ENCODE data around the gene DPP10.

DNA sequence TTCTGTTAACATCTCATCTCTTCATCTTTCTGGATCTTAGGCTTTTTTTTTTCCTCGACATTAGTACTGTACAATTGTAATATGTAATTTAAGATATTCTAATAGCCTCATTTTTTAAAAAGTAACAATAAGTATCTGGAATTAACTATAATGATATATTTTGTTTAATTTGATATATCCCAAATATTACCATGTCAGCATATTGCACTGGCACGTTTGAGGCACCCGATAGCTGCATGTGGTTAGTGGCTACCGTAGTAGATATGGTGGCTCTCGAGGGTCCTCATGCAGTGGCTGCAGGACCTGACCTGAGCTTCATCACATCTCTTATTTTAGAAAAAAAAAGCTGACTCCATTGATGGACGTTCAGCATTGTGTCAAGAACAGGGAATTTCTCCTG lies 371.9 kb downstream of the DPP10 start:
- TF ChIP-seq, protein P1, sequence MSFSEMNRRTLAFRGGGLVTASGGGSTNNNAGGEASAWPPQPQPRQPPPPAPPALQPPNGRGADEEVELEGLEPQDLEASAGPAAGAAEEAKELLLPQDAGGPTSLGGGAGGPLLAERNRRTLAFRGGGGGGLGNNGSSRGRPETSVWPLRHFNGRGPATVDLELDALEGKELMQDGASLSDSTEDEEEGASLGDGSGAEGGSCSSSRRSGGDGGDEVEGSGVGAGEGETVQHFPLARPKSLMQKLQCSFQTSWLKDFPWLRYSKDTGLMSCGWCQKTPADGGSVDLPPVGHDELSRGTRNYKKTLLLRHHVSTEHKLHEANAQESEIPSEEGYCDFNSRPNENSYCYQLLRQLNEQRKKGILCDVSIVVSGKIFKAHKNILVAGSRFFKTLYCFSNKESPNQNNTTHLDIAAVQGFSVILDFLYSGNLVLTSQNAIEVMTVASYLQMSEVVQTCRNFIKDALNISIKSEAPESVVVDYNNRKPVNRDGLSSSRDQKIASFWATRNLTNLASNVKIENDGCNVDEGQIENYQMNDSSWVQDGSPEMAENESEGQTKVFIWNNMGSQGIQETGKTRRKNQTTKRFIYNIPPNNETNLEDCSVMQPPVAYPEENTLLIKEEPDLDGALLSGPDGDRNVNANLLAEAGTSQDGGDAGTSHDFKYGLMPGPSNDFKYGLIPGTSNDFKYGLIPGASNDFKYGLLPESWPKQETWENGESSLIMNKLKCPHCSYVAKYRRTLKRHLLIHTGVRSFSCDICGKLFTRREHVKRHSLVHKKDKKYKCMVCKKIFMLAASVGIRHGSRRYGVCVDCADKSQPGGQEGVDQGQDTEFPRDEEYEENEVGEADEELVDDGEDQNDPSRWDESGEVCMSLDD (tag by site-specific recombination; IDR thresholded peaks at IDR 0.05), result no peak
- TF ChIP-seq, protein P2, sequence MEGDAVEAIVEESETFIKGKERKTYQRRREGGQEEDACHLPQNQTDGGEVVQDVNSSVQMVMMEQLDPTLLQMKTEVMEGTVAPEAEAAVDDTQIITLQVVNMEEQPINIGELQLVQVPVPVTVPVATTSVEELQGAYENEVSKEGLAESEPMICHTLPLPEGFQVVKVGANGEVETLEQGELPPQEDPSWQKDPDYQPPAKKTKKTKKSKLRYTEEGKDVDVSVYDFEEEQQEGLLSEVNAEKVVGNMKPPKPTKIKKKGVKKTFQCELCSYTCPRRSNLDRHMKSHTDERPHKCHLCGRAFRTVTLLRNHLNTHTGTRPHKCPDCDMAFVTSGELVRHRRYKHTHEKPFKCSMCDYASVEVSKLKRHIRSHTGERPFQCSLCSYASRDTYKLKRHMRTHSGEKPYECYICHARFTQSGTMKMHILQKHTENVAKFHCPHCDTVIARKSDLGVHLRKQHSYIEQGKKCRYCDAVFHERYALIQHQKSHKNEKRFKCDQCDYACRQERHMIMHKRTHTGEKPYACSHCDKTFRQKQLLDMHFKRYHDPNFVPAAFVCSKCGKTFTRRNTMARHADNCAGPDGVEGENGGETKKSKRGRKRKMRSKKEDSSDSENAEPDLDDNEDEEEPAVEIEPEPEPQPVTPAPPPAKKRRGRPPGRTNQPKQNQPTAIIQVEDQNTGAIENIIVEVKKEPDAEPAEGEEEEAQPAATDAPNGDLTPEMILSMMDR (tag by site-specific recombination; IDR thresholded peaks at IDR 0.05), result no peak
- TF ChIP-seq ZNF157 (tag by site-specific recombination; IDR thresholded peaks at IDR 0.05) (no peak), ZNF146 (tag by site-specific recombination; IDR thresholded peaks at IDR 0.05) (no peak), ZNF138 (tag by site-specific recombination; IDR thresholded peaks at IDR 0.05; ENCODE audit: borderline replicate concordance) (no peak), ZNF184 (tag by site-specific recombination; IDR thresholded peaks at IDR 0.05) (no peak), ZNF23 (tag by site-specific recombination; IDR thresholded peaks at IDR 0.05; ENCODE audit: borderline replicate concordance) (no peak), ZNF2 (tag by site-specific recombination; IDR thresholded peaks at IDR 0.05) (no peak), ZNF174 (tag by site-specific recombination; IDR thresholded peaks at IDR 0.05) (no peak), YY1 (tag by site-specific recombination; IDR thresholded peaks at IDR 0.05) (no peak), ZNF600 (tag by site-specific recombination; IDR thresholded peaks at IDR 0.05) (no peak), ZNF768 (tag by site-specific recombination; IDR thresholded peaks at IDR 0.05) (no peak)
- TF ChIP-seq, protein P3, sequence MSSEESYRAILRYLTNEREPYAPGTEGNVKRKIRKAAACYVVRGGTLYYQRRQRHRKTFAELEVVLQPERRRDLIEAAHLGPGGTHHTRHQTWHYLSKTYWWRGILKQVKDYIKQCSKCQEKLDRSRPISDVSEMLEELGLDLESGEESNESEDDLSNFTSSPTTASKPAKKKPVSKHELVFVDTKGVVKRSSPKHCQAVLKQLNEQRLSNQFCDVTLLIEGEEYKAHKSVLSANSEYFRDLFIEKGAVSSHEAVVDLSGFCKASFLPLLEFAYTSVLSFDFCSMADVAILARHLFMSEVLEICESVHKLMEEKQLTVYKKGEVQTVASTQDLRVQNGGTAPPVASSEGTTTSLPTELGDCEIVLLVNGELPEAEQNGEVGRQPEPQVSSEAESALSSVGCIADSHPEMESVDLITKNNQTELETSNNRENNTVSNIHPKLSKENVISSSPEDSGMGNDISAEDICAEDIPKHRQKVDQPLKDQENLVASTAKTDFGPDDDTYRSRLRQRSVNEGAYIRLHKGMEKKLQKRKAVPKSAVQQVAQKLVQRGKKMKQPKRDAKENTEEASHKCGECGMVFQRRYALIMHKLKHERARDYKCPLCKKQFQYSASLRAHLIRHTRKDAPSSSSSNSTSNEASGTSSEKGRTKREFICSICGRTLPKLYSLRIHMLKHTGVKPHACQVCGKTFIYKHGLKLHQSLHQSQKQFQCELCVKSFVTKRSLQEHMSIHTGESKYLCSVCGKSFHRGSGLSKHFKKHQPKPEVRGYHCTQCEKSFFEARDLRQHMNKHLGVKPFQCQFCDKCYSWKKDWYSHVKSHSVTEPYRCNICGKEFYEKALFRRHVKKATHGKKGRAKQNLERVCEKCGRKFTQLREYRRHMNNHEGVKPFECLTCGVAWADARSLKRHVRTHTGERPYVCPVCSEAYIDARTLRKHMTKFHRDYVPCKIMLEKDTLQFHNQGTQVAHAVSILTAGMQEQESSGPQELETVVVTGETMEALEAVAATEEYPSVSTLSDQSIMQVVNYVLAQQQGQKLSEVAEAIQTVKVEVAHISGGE (tag by site-specific recombination; conservative IDR thresholded peaks at IDR 0.05; ENCODE audit: low read depth), result no peak
